HG02981 (cell line): ENCODE results near the gene ARHGAP25.
"Not testable (repeated sequence)": the region's sequence is repeated elsewhere in the genome, so short reads cannot be mapped to it uniquely, and the experiment has no call there.

Experiments used
- ATAC-seq: cut with Tn5 transposase; IDR thresholded peaks from one replicate; pipeline ENCODE4 v1.9.1; 2021; ENCODE audit warnings: mild to moderate bottlenecking, moderate library complexity; ENCODE audit not compliant: unreplicated experiment

Gene ARHGAP25

DNA sequence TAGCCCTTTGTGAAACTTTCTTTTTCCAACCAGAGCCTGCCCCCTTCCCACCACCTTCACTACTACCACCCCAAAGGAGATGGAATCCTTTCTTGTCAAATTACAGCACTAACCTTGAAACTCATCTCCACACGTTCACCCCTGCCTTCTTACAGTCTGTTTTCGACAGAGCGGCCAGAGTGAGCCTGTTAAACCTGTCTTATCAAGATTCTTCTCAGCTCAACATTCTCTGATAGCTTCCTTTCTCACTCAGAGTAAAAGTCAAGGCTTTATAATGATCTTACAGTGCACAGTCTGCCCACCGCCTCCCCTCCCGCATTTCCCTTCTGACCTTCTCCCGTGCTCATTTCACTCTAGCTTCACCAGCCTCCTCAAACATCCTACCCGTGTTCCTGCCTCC is 56.0 kb downstream of the ARHGAP25 start:
- no peak for ATAC-seq

DNA sequence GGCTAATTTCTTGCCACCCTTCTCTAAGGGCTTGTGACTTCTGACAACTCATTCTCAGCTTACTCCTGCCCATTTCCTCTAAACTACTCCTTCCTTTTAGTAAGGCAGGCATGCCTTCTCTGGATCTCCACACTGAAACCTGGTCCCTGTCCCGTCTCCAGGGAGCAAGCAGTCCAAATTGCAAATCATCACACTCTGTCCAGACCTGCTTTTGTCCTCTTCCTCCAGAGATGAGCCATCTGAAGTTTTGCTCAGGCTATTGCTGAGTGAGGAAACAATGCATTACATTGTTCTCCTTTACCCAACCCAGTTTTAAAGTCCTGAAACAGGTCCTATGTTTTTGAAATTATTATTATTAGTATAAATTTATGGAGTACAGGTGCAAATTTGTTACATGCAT is 57.3 kb downstream of the ARHGAP25 start:
- ATAC-seq, result no peak

DNA sequence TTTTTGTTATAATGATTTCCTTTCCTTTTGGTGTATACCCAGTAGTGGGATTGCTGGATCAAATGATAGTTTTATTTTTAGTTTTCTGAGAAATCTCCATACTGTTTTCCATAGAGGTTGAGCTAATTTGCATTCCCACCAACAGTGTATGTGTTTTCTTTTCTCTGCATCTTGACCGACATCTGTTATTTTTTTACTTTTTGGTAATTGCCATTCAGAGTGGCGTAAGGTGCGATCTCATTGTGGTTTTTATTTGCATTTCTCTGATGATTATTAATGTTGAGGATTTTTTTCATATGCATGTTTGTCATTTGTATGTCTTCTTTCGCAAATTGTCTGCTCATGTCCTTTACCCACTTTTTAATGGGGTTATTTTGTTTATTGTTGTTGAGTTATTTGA is 58.1 kb downstream of the ARHGAP25 start:
- no peak for ATAC-seq

DNA sequence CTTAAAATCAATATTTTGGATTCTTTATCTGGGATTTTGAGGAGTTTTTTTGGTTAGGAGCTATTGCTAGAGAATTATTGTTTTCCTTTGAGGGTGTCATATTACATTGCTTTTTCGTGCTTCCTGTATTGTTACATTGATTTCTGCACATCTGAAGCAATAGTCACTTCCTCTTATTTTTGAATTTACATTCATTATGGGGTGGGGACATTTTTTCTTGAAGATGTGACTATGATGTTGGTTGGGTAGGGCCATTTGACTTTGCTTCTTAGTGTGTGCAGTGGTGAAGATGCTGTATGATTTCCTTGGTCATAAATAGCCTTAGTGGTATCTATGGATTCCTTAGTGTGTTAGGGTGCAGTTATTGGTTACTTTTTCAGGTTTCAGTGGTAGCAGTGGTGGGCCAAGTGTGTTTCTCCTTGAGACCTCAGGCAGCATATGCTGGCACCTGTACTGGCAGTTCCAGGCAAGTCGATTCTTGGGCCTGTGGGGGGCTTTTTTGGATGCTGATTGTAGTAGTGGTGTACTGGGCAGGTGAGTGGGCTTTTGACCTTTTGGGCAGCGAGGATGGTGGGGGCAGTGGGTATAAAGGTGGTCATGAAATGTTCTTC is 61.8 kb downstream of the ARHGAP25 start:
- no peak for ATAC-seq

DNA sequence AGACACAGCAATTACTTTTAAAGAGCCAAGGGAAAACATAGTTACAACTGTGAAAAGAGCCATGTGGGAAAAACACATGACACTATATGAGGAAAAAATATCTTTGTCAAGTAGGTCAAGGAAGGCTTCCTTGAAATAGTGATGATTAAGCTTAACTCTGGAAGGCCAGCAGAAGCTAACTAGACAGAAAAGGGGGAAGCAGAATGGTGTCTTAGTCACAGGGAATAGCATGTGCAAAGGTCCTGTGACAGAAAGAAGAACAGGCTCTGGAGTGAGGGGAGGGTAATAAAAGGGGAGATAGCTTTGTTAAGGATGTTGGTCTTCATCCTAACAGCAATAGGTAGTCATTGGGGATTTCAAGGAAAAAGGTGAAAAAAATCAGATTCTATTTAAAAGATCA is 64.0 kb downstream of the ARHGAP25 start:
- ATAC-seq, result no peak

DNA sequence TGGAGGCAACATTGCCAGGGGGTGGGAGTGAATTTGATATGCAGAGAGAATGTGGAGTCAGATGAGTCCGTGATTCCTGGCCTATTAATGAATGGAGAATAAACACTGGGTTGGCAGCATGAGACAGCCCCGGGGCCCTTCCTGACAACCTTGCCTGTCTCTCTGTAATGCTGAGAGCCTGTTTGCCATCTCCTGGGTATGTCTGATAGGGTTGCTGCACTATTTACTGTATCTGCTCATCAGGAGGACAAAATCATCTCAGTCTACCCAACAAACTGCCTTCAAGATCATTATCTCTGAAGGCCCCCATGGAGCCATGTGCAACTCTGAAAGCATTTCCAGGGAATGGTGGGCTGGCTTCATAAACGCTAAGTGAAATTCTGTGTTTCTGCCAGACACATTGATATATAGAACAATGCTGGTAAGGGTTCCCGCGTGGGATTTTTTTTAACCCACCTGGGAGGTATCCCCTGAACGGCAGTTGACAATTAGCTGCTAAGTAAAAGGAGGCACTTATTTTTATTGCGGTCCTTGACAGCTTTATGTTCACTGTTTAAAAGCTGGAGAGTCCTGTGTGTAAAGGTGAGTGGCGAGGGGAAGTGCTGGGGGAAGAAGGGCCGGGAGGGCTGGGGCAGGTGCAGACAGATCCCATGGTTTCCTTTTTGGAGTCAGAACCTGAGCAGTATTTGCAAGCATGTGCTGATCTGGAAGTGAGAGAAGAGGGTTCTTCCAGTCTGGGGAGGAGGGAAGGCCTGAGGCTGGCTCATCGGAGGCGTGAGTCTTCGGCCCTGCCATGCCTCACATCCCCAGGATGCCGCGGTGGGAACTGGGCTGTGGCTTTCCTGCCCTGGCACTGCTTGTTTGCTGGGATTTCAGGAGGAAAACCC is 64.8 kb downstream of the ARHGAP25 start:
- ATAC-seq, result no peak

DNA sequence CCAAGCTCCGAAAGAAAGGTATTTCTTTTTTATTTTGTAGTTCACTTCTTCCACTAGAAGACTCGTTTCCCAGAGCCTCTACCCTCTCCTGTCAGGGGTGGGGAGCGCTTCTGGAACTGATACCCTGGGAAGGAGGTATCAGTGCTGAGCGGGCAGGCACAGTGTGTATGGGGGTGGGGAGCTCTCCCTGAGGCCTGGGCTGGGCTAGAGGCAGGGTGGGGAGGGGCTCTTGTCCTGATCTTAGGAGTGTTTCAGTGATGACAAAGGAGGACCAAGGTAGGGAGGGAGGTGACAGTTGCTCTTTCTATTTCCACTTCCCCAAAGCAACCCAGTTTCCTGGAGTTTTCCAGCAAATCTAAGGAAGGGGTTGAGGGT is 65.4 kb downstream of the ARHGAP25 start:
- ATAC-seq, result no peak

DNA sequence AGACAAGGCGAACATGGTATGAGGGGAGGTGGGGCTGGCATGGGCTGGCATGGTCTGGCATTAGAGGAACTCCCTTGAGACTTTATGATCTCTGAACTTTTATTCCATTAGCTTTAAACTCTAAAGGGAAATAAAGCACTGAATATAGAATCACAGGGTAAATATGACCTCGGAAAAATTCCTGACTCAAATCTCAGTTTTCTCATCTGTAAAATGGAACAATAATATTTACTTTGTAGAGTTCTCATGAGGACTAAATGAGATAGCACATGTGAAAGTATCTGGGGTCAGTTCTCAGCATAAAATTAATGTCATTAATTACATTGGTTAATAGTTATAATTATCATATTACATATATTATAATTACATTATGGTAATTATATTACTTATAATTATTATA is 65.9 kb downstream of the ARHGAP25 start:
- ATAC-seq, result no peak

DNA sequence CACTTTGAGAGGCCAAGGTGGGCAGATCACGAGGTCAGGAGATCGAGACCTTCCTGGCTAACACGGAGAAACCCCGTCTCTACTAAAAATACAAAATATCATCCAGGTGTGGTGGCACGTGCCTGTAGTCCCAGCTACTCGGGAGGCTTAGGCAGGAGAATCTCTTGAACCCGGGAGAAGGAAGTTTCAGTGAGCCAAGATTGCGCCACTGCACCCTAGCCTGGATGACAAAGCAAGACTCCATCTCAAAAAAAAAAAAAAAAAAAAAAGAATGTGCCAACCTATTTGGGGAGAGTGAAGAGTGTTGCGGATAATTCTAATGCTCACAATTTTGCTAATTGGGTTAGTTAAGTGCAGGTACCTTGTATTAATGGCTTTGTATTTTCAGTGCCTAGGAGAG is 67.5 kb downstream of the ARHGAP25 start:
- ATAC-seq, result not testable (repeated sequence)

DNA sequence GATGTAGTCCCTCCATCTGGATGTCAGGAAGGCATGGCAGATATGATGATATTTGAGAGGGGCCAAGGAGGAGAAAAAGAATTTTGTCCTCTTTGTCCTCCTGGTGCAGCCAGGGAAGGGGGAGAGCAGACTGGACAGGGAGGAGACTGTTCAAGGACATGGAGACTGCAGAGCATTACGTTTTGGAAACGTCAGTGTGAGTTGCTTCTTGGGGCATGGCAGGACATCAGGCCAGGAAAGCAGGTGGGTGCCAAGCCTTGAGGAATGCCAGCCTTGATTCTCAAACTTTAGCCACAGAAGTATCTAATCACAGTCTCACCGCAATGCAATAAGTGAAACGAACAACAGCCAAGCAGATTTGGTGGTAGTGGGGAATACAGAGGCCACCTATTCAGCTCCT is 70.4 kb downstream of the ARHGAP25 start:
- ATAC-seq, result no peak

DNA sequence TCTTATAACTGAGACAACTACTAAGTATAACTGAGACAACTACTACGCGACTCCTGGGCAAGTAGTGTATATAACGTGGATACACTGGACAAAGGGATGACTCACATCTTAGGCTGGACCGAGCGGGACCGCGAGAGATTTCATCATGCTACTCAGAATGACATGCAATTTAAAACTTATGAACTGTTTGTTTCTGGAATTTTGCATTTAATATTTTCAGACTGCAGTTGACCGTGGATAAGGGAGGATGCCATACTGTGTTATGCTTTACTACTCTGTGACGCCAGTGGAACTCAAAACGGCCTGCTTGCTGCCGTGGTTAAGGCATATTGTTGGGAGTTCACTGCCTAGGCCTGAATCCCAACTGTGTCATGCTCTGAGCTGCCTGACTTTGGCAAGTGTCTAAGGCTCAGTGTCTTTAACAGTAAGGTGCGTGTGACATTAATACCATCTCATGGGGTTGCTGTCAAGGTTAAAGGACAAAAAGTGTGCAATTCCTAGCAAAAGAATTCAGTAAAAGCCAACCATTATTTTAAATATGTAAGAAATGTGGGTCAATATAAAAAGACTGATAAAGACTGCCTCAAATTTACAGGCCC is 72.0 kb downstream of the ARHGAP25 start:
- no peak for ATAC-seq

DNA sequence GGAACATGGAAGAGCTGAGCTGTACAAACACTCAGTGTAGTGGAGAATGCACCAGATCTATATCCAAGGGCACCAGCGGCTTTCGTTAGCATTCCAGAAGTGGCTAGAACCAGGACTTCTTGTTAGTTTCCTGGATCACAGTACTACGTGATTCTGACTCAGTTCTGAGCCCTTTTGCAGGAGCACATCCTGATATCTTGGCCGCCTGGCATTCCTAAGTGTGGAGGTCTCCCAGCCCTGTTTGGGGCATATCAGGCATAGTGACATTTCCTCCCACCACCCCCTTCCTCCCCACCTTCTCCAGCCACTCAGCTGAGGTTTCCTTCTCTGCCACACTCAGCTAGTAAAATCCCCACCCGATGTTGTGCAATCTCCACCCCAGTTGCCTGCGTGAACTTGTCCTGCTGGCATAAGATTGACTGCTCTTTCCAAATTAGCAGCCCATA is 73.2 kb downstream of the ARHGAP25 start:
- ATAC-seq, result no peak

DNA sequence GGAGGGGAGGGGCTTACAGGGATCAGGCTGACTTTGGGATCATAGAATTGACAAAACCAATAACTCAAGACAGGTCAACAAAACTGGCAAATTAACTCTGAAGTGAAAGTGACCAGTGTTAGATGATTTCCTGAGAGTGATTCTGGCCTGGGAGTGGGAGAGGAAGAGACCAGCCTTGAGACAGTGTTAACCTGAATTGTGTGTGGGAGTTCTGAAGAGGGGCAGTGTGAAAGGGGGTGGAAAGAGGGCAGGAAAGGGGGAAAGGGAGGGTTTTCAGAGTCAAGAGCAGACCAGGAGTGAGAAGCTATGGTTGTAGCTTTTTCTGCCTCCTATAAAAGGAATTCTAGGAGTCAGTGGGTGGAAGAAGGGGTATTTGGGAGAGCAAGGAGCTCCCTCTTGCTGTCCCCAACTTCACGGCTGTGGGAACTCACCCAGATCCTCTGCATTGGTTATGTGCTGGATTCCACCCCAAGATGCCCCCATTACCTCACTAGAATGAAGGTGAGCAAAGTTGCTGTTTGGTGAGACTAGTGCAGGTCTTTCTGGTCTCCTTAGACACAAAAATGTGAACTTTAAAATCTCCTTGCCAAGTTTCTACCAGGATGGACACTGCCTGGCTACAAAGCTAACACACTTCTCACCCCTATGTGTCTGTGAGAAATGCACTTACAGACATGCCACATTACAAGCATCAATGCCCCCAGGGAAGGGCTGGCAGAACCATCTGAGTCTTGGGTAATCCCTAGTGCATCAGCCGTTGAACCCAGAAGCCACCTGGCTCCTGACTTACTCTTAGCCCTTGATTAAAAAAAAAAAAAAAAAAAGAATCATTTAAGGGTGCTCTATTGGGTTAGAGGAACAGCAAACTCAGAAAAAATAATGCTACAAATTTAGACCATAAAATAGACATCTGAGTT is 75.0 kb downstream of the ARHGAP25 start:
- no peak for ATAC-seq

DNA sequence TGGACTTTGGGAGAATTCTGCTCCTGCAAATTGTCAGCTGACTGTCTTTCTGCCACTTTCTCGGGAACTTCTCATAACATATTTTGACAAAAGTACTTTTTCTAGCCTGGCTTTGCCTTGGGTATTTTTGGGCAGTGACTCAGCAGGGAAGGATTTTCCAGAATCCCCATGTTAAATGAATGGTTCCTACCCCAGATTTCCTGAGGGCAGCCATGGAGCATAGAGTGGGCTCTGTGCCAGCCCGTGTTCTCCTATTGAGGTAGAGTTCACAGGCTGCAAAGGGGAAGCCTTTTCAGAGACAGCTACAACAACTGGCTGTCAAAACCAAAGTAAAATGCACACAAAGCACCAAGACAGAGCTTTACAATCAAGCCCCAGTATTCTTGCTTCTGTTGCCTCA is 76.8 kb downstream of the ARHGAP25 start:
- no peak for ATAC-seq

DNA sequence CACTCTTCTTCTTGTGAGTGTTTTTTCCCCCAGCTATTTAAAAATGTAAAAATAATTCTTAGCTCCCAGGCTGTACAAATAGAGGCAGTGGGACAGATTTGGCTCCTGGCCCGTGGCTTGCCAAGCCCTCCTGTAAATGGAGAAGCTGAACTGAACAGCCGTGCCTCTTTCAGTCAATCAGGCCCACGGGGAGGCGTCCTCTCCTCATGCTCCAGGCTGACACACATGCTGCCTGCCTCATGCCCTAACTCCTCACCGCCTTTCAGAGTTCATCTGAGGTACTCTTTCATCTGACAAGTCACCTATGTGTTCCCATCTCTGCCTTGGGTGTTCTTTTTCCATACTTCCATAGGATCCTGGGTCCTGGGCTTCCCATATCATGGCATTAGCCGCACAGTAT is 77.6 kb downstream of the ARHGAP25 start:
- ATAC-seq, result no peak

DNA sequence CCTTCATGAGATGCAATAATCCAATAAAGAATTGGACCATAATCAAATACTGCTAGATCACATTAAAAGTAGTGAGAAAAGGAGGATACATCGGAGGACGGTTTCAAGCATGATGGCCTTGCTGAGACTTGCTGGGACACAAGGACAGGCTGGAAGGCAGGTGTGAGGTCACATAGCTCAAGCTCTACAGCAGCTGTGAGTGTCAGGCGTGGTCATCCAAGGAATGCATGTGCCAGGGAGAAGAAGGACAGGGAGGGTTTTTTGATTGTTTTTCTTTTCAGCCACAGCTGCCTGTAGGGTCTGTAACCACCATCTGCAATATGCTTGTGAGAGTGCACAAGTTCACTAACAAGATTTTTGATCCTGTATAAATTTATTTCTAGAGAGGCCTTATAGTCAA is 79.0 kb downstream of the ARHGAP25 start:
- no peak for ATAC-seq

DNA sequence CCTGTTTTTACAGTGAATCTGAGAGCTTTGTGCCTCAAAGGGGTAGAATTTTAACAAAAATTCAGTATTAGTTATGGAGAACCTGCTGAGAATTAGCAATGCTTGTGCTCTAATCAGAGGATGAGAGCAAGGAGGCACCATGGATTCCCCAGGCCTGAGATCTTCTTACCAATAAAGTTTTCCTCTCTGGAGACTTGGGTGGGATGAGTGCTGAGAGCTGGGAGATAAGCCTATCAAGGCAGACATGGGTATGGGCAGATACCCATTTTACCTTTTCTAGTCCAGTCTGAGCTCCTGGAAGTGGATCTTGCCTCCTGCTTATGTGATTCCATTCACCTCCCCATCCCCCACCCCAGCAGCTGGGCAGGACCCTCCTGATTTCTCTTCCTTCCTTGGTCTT is 82.7 kb downstream of the ARHGAP25 start:
- ATAC-seq, result no peak

DNA sequence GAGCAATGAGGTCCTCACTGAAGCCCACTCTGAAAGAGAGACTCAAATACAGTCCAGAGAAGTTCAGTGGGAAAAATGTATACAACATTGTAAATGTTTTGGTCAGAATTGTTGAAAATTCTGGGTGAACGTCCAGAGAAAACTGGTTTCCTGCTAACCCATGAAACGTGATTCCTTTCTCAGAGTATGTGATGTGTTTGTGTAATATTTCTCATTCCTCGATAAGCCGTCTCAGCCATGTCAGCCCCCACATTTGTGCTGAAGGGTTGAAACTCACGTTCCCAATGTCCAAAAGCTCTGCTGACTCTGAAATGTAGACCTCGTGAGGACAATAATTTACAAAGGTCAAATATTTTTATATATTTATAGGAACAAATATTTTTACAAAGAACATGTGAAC is 84.9 kb downstream of the ARHGAP25 start:
- no peak for ATAC-seq

DNA sequence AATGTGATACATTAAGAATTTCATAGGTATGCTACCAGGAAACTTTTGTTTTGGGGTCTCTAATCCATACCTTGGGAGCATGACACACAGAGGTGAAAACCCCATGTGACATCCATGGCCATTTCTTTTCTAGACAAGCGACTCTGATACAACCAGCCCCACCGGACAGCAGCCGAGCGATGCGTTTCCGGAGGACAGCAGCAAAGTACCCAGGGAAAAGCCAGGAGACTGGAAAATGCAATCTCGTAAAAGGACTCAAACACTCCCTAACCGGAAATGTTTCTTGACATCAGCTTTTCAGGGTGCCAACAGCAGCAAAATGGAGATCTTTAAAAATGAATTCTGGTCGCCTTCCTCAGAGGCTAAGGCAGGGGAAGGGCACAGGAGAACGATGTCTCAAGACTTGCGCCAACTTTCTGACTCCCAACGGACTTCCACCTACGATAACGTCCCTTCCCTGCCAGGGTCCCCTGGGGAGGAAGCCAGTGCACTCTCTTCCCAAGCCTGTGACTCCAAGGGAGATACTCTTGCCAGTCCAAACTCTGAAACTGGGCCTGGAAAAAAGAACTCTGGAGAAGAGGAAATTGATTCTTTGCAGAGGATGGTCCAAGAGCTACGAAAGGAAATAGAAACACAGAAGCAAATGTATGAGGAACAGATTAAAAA is 87.7 kb downstream of the ARHGAP25 start:
- ATAC-seq, result no peak

DNA sequence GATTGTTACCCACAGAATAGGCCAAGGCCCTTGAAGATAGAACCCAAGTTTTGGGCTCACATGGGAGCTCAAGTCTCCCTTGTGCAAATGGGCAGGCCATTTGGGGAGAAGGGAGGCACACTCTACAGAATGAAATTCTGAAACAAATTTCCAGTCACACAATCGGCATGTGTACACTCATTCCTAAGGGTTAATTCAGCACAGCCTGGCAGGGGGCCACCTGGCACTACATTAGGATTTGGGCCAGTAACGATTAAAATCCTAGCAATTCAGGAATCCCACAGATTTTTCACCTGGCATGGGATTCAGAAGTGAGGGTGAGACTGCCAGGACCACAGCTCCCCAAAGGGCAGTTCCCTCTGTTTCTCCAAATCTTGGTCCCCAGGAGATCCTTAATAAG is 90.2 kb downstream of the ARHGAP25 start:
- ATAC-seq, result no peak

DNA sequence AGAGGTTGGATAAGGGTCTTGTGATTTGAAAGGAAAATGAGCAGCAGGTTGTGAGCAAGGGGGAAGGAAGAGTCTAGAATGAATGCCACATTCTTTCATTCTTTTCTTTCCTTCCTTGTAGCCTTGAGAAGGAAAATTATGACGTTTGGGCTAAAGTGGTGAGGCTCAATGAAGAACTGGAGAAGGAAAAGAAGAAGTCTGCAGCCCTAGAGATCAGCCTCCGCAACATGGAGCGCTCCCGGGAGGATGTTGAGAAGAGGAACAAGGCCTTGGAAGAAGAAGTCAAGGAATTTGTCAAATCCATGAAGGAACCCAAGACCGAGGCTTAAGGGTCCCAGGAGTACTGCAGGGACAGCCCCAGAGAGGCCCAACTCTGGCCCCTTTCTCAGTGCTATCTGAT is 91.3 kb downstream of the ARHGAP25 start:
- ATAC-seq, result no peak
